PC-9 (cell line): ENCODE results near the gene LRCOL1.

Experiments used
- CTCF ChIP-seq: fragments of 200-600 bp; sonication (generic); conservative IDR thresholded peaks from 2 replicates; pipeline ENCODE4 v1.6.1; 2017; ENCODE audit warnings: mixed run types, antibody characterized with exemption, mild to moderate bottlenecking, moderate library complexity
- EZH2 ChIP-seq: fragments of 200-600 bp; sonication (generic); IDR thresholded peaks from 2 replicates; pipeline ENCODE4 v1.8.0; 2017; ENCODE audit warnings: antibody characterized with exemption, low read depth

- no peak for TF ChIP-seq CTCF
- TF ChIP-seq EZH2 = no peak
These were observed 12.2 kb upstream of the LRCOL1 start for GRCh38 chr12:132622437-132623071.
